Gastroesophageal sphincter (tissue), 3 donors: Measurements from ENCODE around the gene OTC.

Source experiments
- CTCF ChIP-seq, 4 experiments: fragments of 200-600 bp in 2 of 4; fragments of 450-650 bp in 2 of 4; sonication (generic) in 1 of 4; IDR thresholded peaks; one replicate each; pipeline ENCODE4 v1.5.1; 2017 to 2019; ENCODE audit warnings: antibody characterized with exemption in 4 of 4, mild to moderate bottlenecking in 2 of 4, moderate library complexity in 2 of 4
- EP300 ChIP-seq: sonication (generic); formaldehyde crosslinking; IDR thresholded peaks from one replicate; pipeline ENCODE4 v1.6.1; 2017; ENCODE audit warnings: antibody characterized with exemption, mild to moderate bottlenecking
- POLR2A ChIP-seq, 2 donors: fragments of 450-650 bp; IDR thresholded peaks; one replicate each; pipeline ENCODE4 v1.6.1; 2017; ENCODE audit warnings: antibody characterized with exemption in 2 of 2, mild to moderate bottlenecking in 2 of 2, moderate library complexity in 1 of 2

- no peak for TF ChIP-seq EP300
- TF ChIP-seq CTCF (IDR thresholded peaks at IDR 0.05): no peak
- TF ChIP-seq POLR2A (IDR thresholded peaks at IDR 0.05): no peak
Observed at GRCh38 chrX:38375891-38376290, 23.5 kb downstream of the OTC start.
